Measurements from ENCODE around the gene MRPS26. TPM values are rescaled to one million over a fixed set of nuclear protein-coding genes. Genes with fewer than 3 reads are reported as not detected.

MRPS26 gene
- total and polyA plus RNA-seq, 2 of the 13 experiments (the other 11 are each of a cell fraction or from before 2014, with no cell fraction given): 89.8 to 187 TPM

- TF ChIP-seq HOMEZ (CRISPR knock-in tag; IDR thresholded peaks at IDR 0.05; ENCODE audit: low read depth): 0 out of 2 replicates have a peak, but pooled peaks have one; percentile 53
- no peak for TF ChIP-seq ZBTB46 (CRISPR knock-in tag; IDR thresholded peaks at IDR 0.05; ENCODE audit: borderline replicate concordance)
- no peak for TF ChIP-seq AHR (CRISPR knock-in tag; IDR thresholded peaks at IDR 0.05)
- TF ChIP-seq ZNF782 (CRISPR knock-in tag; IDR thresholded peaks at IDR 0.05; ENCODE audit: borderline replicate concordance): no peak; the same call in 1 of the 2 replicates
- TF ChIP-seq ATF4 (CRISPR knock-in tag; IDR thresholded peaks at IDR 0.05): no peak
- 0 out of 2 replicates have a peak, but pooled peaks have one; percentile 38 for TF ChIP-seq ZBTB39 (CRISPR knock-in tag; IDR thresholded peaks at IDR 0.05)
- TF ChIP-seq ZNF556 (CRISPR knock-in tag; IDR thresholded peaks at IDR 0.05; ENCODE audit: borderline replicate concordance): no peak
- no peak; the same call in 1 of the 2 replicates for TF ChIP-seq ZNF274 (CRISPR knock-in tag; IDR thresholded peaks at IDR 0.05)
- TF ChIP-seq BORCS8-MEF2B (CRISPR knock-in tag; IDR thresholded peaks at IDR 0.05): peak; percentile 30; the same call in 1 of the 2 replicates
- TF ChIP-seq ZFP91 (CRISPR knock-in tag; IDR thresholded peaks at IDR 0.05; ENCODE audit: borderline replicate concordance): no peak
- TF ChIP-seq ATF1 (CRISPR knock-in tag; IDR thresholded peaks at IDR 0.05): no peak
- TF ChIP-seq ZNF513 (CRISPR knock-in tag; conservative IDR thresholded peaks at IDR 0.05): no peak
- TF ChIP-seq ZNF710 (CRISPR knock-in tag; IDR thresholded peaks at IDR 0.05; ENCODE audit: borderline replicate concordance): no peak
- TF ChIP-seq GTF2F1 (IDR thresholded peaks at IDR 0.05; ENCODE audit: low read length): no peak
- no peak for TF ChIP-seq SUZ12 (IDR thresholded peaks at IDR 0.05; ENCODE audit: low read depth, low read length)
Measured at GRCh38 chr20:3046677-3047462, 1.0 kb downstream of the MRPS26 start (continued).
